MV-4-11 (cell line): ENCODE results near the gene MZF1.

Source experiments
- DNase-seq: peaks from one replicate; lab custom pipeline; 2025; lab: John Stamatoyannopoulos, UW

MZF1 gene

GRCh38 chr19:58513213-58513693, 59.9 kb downstream of the MZF1 start:
- no peak for DNase-seq
